Esophagus muscularis mucosa (tissue), 3 donors: Measurements from ENCODE around the gene ELMO3.

Experiments used
- CTCF ChIP-seq, 3 experiments: fragments of 200-600 bp in 2 of 3; fragments of 450-650 bp in 1 of 3; sonication (generic) in 2 of 3; IDR thresholded peaks; one replicate each; pipeline ENCODE4 v1.5.1; 2017 to 2019; ENCODE audit warnings: antibody characterized with exemption in 3 of 3, mild to moderate bottlenecking in 2 of 3, moderate library complexity in 1 of 3
- POLR2A ChIP-seq: fragments of 450-650 bp; IDR thresholded peaks from one replicate; pipeline ENCODE4 v1.6.1; 2017; ENCODE audit warnings: antibody characterized with exemption, moderate library complexity, mild to moderate bottlenecking, low read depth
- POLR2AphosphoS5 ChIP-seq, 2 donors: sonication (generic); formaldehyde crosslinking; IDR thresholded peaks; one replicate each; pipeline ENCODE4 v1.6.1; 2017; ENCODE audit warnings: antibody characterized with exemption in 2 of 2

- no peak for TF ChIP-seq CTCF (IDR thresholded peaks at IDR 0.05)
- TF ChIP-seq POLR2A, result no peak
- TF ChIP-seq POLR2AphosphoS5 (IDR thresholded peaks at IDR 0.05), result no peak
Measured at GRCh38 chr16:67173323-67173722, 25.6 kb upstream of the ELMO3 start.
